Measurements from ENCODE around the gene SLC28A1.

- TF ChIP-seq, protein P1, sequence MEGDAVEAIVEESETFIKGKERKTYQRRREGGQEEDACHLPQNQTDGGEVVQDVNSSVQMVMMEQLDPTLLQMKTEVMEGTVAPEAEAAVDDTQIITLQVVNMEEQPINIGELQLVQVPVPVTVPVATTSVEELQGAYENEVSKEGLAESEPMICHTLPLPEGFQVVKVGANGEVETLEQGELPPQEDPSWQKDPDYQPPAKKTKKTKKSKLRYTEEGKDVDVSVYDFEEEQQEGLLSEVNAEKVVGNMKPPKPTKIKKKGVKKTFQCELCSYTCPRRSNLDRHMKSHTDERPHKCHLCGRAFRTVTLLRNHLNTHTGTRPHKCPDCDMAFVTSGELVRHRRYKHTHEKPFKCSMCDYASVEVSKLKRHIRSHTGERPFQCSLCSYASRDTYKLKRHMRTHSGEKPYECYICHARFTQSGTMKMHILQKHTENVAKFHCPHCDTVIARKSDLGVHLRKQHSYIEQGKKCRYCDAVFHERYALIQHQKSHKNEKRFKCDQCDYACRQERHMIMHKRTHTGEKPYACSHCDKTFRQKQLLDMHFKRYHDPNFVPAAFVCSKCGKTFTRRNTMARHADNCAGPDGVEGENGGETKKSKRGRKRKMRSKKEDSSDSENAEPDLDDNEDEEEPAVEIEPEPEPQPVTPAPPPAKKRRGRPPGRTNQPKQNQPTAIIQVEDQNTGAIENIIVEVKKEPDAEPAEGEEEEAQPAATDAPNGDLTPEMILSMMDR (IDR thresholded peaks at IDR 0.05) = no peak
- TF ChIP-seq POLR2AphosphoS5 (IDR thresholded peaks at IDR 0.05) = no peak
- TF ChIP-seq POLR2A (IDR thresholded peaks at IDR 0.05) = no peak
These were observed 42.2 kb downstream of the SLC28A1 start for GRCh38 chr15:84926491-84927230.
